Muscle layer of colon (tissue), 2 donors: ENCODE results near the gene CD52.
A peak's percentile ranks its signal among the peaks of the same experiment; 100 is the strongest.

Source experiments
- H3K27ac ChIP-seq: one replicate; pipeline ENCODE4 v1.7.0; 2013; ENCODE audit warnings: low read depth, mild to moderate bottlenecking, low read length, moderate library complexity
- H3K27me3 ChIP-seq, 2 donors: one replicate each; pipeline ENCODE4 v1.7.0; 2013; ENCODE audit warnings: low read length in 2 of 2, mild to moderate bottlenecking in 2 of 2; ENCODE audit not compliant: insufficient read depth in 2 of 2, control insufficient read depth in 1 of 2
- H3K36me3 ChIP-seq: one replicate; pipeline ENCODE4 v1.7.0; 2013; ENCODE audit warnings: mild to moderate bottlenecking, low read length; ENCODE audit not compliant: insufficient read depth
- H3K4me1 ChIP-seq: one replicate; pipeline ENCODE4 v1.7.0; 2013; ENCODE audit warnings: mild to moderate bottlenecking, low read length; ENCODE audit not compliant: insufficient read depth
- H3K4me3 ChIP-seq, 2 donors: one replicate each; pipeline ENCODE4 v1.7.0; 2013; ENCODE audit warnings: low read length in 2 of 2, low read depth in 1 of 2, mild to moderate bottlenecking in 1 of 2, moderate library complexity in 1 of 2
- H3K9ac ChIP-seq: one replicate; pipeline ENCODE4 v1.7.0; 2013; ENCODE audit warnings: low read length
- H3K9me3 ChIP-seq: one replicate; pipeline ENCODE4 v1.7.0; 2013; ENCODE audit warnings: mild to moderate bottlenecking, low read length
- donor health status: abdominal sarcoma.
- donor health status: Adenocarcinoma of cecum.

CD52 gene

GRCh38 chr1:26317612-26318337 is at the start of gene CD52:
Gene CD52 (plus strand): TSS chr1:26317958. CDS start chr1:26318018, 60 bp downstream.
- H3K9ac ChIP-seq = no peak within 1 kb of the TSS
- H3K27ac ChIP-seq = no peak within 1 kb of the TSS
- no peaks in the 10 kb centered on the region for H3K36me3 ChIP-seq
- H3K9me3 ChIP-seq = no peaks in the 10 kb centered on the region
- peaks cover 6% of the 10 kb centered on the region for H3K4me1 ChIP-seq
- peaks cover 0 to 9% of the 10 kb centered on the region in 2 donors for H3K27me3 ChIP-seq
- H3K4me3 ChIP-seq = no peak within 1 kb of the TSS

- no peaks in the 10 kb centered on the region for H3K36me3 ChIP-seq
- no peak overlapping the region for H3K4me3 ChIP-seq
- H3K9me3 ChIP-seq = no peaks in the 10 kb centered on the region
- H3K4me1 ChIP-seq = no peaks in the 10 kb centered on the region
- no peaks in the 10 kb centered on the region for H3K27me3 ChIP-seq
- H3K9ac ChIP-seq = no peak overlapping the region
- no peak overlapping the region for H3K27ac ChIP-seq
Measured at GRCh38 chr1:26268290-26269197, 49.2 kb upstream of the CD52 start.

- H3K9me3 ChIP-seq = no peaks in the 10 kb centered on the region
- H3K4me3 ChIP-seq = no peak overlapping the region
- no peak overlapping the region for H3K9ac ChIP-seq
- H3K4me1 ChIP-seq = no peaks in the 10 kb centered on the region
- H3K36me3 ChIP-seq = no peaks in the 10 kb centered on the region
- no peaks in the 10 kb centered on the region for H3K27me3 ChIP-seq
- H3K27ac ChIP-seq = no peak overlapping the region
Measured at GRCh38 chr1:26269198-26269550, 48.6 kb upstream of the CD52 start.

- Histone ChIP-seq H3K36me3 (peaks cover 6% of the 10 kb centered on the region), H3K9me3 (no peaks in the 10 kb centered on the region), H3K27ac (no peak overlapping the region), H3K4me1 (peaks cover 43% of the 10 kb centered on the region), H3K9ac (no peak overlapping the region), H3K27me3 (no peaks in the 10 kb centered on the region), H3K4me3 (no peak overlapping the region)
Measured at GRCh38 chr1:26274801-26275425, 42.8 kb upstream of the CD52 start.

- no peaks in the 10 kb centered on the region for H3K9me3 ChIP-seq
- H3K27ac ChIP-seq = peak overlapping the region; percentile 27
- H3K9ac ChIP-seq = peak overlapping the region; percentile 26
- H3K4me1 ChIP-seq = peaks cover 48% of the 10 kb centered on the region
- no peak overlapping the region for H3K4me3 ChIP-seq
- peaks cover 6% of the 10 kb centered on the region for H3K36me3 ChIP-seq
- no peaks in the 10 kb centered on the region for H3K27me3 ChIP-seq
Measured at GRCh38 chr1:26275580-26276431, 42.0 kb upstream of the CD52 start.

GRCh38 chr1:26276432-26276838 is 41.3 kb upstream of the CD52 start:
- Histone ChIP-seq H3K4me3 (no peak overlapping the region), H3K9ac (peak overlapping the region; percentile 26), H3K9me3 (no peaks in the 10 kb centered on the region), H3K27me3 (no peaks in the 10 kb centered on the region), H3K36me3 (peaks cover 6% of the 10 kb centered on the region), H3K27ac (no peak overlapping the region), H3K4me1 (peaks cover 54% of the 10 kb centered on the region)

- no peaks in the 10 kb centered on the region for H3K9me3 ChIP-seq
- peaks cover 6% of the 10 kb centered on the region for H3K36me3 ChIP-seq
- no peak overlapping the region for H3K9ac ChIP-seq
- no peak overlapping the region for H3K4me3 ChIP-seq
- no peaks in the 10 kb centered on the region for H3K27me3 ChIP-seq
- no peak overlapping the region for H3K27ac ChIP-seq
- peaks cover 56% of the 10 kb centered on the region for H3K4me1 ChIP-seq
Measured at GRCh38 chr1:26277261-26277661, 40.5 kb upstream of the CD52 start.

GRCh38 chr1:26277719-26278118 is 40.0 kb upstream of the CD52 start:
- no peaks in the 10 kb centered on the region for H3K9me3 ChIP-seq
- peaks cover 56% of the 10 kb centered on the region for H3K4me1 ChIP-seq
- H3K27ac ChIP-seq = no peak overlapping the region
- no peak overlapping the region for H3K9ac ChIP-seq
- no peak overlapping the region for H3K4me3 ChIP-seq
- no peaks in the 10 kb centered on the region for H3K27me3 ChIP-seq
- peaks cover 6% of the 10 kb centered on the region for H3K36me3 ChIP-seq

- H3K9ac ChIP-seq = no peak overlapping the region
- H3K4me3 ChIP-seq = no peak overlapping the region
- H3K27ac ChIP-seq = no peak overlapping the region
- H3K36me3 ChIP-seq = peaks cover 6% of the 10 kb centered on the region
- H3K9me3 ChIP-seq = no peaks in the 10 kb centered on the region
- H3K27me3 ChIP-seq = no peaks in the 10 kb centered on the region
- peaks cover 56% of the 10 kb centered on the region for H3K4me1 ChIP-seq
Measured at GRCh38 chr1:26278303-26278702, 39.5 kb upstream of the CD52 start.

GRCh38 chr1:26278724-26279455 is 38.9 kb upstream of the CD52 start:
- peak overlapping the region; percentile 62 to 80 for H3K4me3 ChIP-seq
- H3K4me1 ChIP-seq = peaks cover 56% of the 10 kb centered on the region
- peak overlapping the region; percentile 58 for H3K9ac ChIP-seq
- peaks cover 6% of the 10 kb centered on the region for H3K36me3 ChIP-seq
- H3K27ac ChIP-seq = peak overlapping the region; percentile 85
- no peaks in the 10 kb centered on the region for H3K27me3 ChIP-seq
- H3K9me3 ChIP-seq = no peaks in the 10 kb centered on the region
